BJ (cell line): ENCODE data around the gene AP2A1. TPM values are rescaled to one million over a fixed set of nuclear protein-coding genes. Genes with fewer than 3 reads are reported as not detected.

Experiments used
- CTCF ChIA-PET: fragments of 350-600 bp; formaldehyde crosslinking; extraction: SDS; loops from one replicate; lab custom pipeline; 2021; ENCODE audit warnings: antibody characterized with exemption, inconsistent platforms; lab: Yijun Ruan, JAX
- POLR2A ChIA-PET: fragments of 300-600 bp; sonication (Branson Sonifier 250); formaldehyde crosslinking; extraction: SDS; loops from one replicate; lab custom pipeline; 2021; ENCODE audit warnings: antibody characterized with exemption; lab: Charles Lee
- DNase-seq: peaks from one replicate; pipeline ENCODE4 v3.0.0-alpha.2; 2011; ENCODE audit warnings: low read depth
- H3K27me3 ChIP-seq: 2 replicates; pipeline ENCODE4 v1.6.0; 2011; ENCODE audit warnings: low read length; ENCODE audit not compliant: control insufficient read depth, insufficient read depth
- H3K36me3 ChIP-seq: 2 replicates; pipeline ENCODE4 v1.5.1; 2011; ENCODE audit warnings: low read length; ENCODE audit not compliant: control insufficient read depth, insufficient read depth
- H3K4me3 ChIP-seq: 2 replicates; pipeline ENCODE4 v1.5.1; 2011; ENCODE audit warnings: low read depth, mild to moderate bottlenecking, control low read depth, low read length
- CTCF ChIP-seq: IDR thresholded peaks from 2 replicates; pipeline ENCODE4 v1.5.1; 2011; ENCODE audit warnings: low read depth, mild to moderate bottlenecking, control low read depth, inconsistent platforms, low read length, moderate library complexity; ENCODE audit not compliant: insufficient read depth
- polyA plus RNA-seq: library from polyadenylated mRNA; depleted of rRNA; stranded (reverse); fragments of >200 nt; gene quantifications from 2 replicates; pipeline ENCODE4 v1.2.3, GENCODE V29; 2011

AP2A1 gene
- polyA plus RNA-seq, 1 experiment: 153 TPM

GRCh38 chr19:49850487-49851342 is 83.9 kb downstream of the AP2A1 start, which contains the start of gene PTOV1:
Gene PTOV1, plus strand, starts transcription at chr19:49851159.
- ChIA-PET CTCF (interaction anchor here (0.6 to 1.9 kb wide), 3 partner anchors 25 to 379 kb away, joined by 3 to 5 read pairs (median 3); no protein-coding TSS in a partner anchor), POLR2A (interaction anchor here (0.8 kb wide), 2 partner anchors 19 to 26 kb away, joined by 3 to 4 read pairs; partner anchors contain the start of gene AKT1S1)
- Histone ChIP-seq H3K36me3 (peaks cover 12% of the 10 kb centered on the region), H3K4me3 (peak within 1 kb of the TSS; percentile 70), H3K27me3 (no peaks in the 10 kb centered on the region)
- DNase-seq: peak; percentile 48
- no peak for TF ChIP-seq CTCF

- DNase-seq: no peak
- ChIA-PET CTCF (no interaction called here), POLR2A (no interaction called here)
- H3K4me3 ChIP-seq: peak overlapping the region; percentile 70
- H3K36me3 ChIP-seq: peaks cover 19% of the 10 kb centered on the region
- no peaks in the 10 kb centered on the region for H3K27me3 ChIP-seq
- TF ChIP-seq CTCF: no peak
Observed at GRCh38 chr19:49851456-49852259, 84.9 kb downstream of the AP2A1 start.

- POLR2A ChIA-PET: interaction anchor here (0.7 kb wide), 1 partner anchor 13 kb away, joined by 11 read pairs; no protein-coding TSS in a partner anchor
- DNase-seq: no peak
- CTCF ChIA-PET: no interaction called here
- Histone ChIP-seq H3K27me3 (no peaks in the 10 kb centered on the region), H3K36me3 (peaks cover 26% of the 10 kb centered on the region), H3K4me3 (peak overlapping the region; percentile 70)
- no peak for TF ChIP-seq CTCF
Observed at GRCh38 chr19:49852631-49853126, 85.9 kb downstream of the AP2A1 start.

GRCh38 chr19:49853852-49854377 is 87.1 kb downstream of the AP2A1 start:
- DNase-seq: no peak
- Histone ChIP-seq H3K36me3 (peaks cover 37% of the 10 kb centered on the region), H3K4me3 (no peak overlapping the region), H3K27me3 (no peaks in the 10 kb centered on the region)
- ChIA-PET POLR2A (no interaction called here), CTCF (interaction anchor here (0.6 to 1.3 kb wide), 2 partner anchors 8 to 66 kb away, joined by 3 to 4 read pairs; no protein-coding TSS in a partner anchor)
- TF ChIP-seq CTCF: no peak
